Measurements from ENCODE around the gene WDR5.

- TF ChIP-seq CTCF (IDR thresholded peaks at IDR 0.05; ENCODE audit: poor library complexity) (no peak), EZH2phosphoT487 (IDR thresholded peaks at IDR 0.05; ENCODE audit: low read depth, severe bottlenecking, unreplicated experiment) (no peak)
Observed at GRCh38 chr9:134187891-134188385, 52.1 kb downstream of the WDR5 start.

Data from hepatocyte (in vitro differentiated cells).